ENCODE results near the gene SRGAP3.

The SRGAP3 gene

GRCh38 chr3:8963137-8963853 is 286.2 kb downstream of the SRGAP3 start, which contains the start of gene RAD18:
RAD18 (minus strand) TSS chr3:8963472; CDS start chr3:8963385, 87 bp downstream.
- TF ChIP-seq SNAI2 (CRISPR knock-in tag; IDR thresholded peaks at IDR 0.05) = no peak
- no peak for TF ChIP-seq OSR1 (CRISPR knock-in tag; IDR thresholded peaks at IDR 0.05)
- no peak for TF ChIP-seq ZNF8 (CRISPR knock-in tag; IDR thresholded peaks at IDR 0.05)
- no peak for TF ChIP-seq ARNTL (CRISPR knock-in tag; IDR thresholded peaks at IDR 0.05; ENCODE audit: borderline replicate concordance, low read depth)
- TF ChIP-seq ZFP30 (CRISPR knock-in tag; IDR thresholded peaks at IDR 0.05) = no peak
- TF ChIP-seq CSDC2 (CRISPR knock-in tag; IDR thresholded peaks at IDR 0.05) = no peak
- TF ChIP-seq TSHZ2 (CRISPR knock-in tag; IDR thresholded peaks at IDR 0.05) = no peak
- TF ChIP-seq ZFP3 (CRISPR knock-in tag; IDR thresholded peaks at IDR 0.05) = no peak
- TF ChIP-seq ZNF565 (CRISPR knock-in tag; conservative IDR thresholded peaks at IDR 0.05; ENCODE audit: low read depth) = no peak
- peak; percentile 89 for ATAC-seq

GRCh38 chr3:8962226-8962861 is 287.1 kb downstream of the SRGAP3 start:
- peak; percentile 12 for ATAC-seq
- no peak for TF ChIP-seq ZNF8 (CRISPR knock-in tag; IDR thresholded peaks at IDR 0.05)
- no peak for TF ChIP-seq OSR1 (CRISPR knock-in tag; IDR thresholded peaks at IDR 0.05)
- TF ChIP-seq TOX (CRISPR knock-in tag; IDR thresholded peaks at IDR 0.05; ENCODE audit: borderline replicate concordance) = no peak

DNA sequence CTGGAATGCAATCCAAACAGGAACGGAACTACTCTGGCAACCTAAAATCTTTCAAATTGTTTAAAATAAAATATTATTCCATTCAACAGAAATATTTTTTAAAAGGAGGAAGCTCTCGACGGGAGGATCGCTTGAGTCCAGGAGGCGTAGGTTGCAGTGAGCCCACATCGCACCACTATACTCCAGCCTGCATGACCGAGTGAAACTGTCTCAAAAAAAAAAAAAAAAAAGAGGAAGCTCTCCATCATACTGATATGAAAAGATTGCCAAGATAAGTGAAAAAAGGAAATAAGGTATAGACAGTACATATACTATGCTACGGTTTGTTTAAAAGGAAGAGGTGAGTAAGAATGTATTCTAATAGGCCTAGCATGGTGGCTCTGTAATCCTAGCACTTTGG is 289.8 kb downstream of the SRGAP3 start:
- no peak for ATAC-seq
- TF ChIP-seq TCF4 (CRISPR knock-in tag; IDR thresholded peaks at IDR 0.05; ENCODE audit: borderline replicate concordance) (no peak), ESRRG (CRISPR knock-in tag; IDR thresholded peaks at IDR 0.05) (no peak), CSDC2 (CRISPR knock-in tag; IDR thresholded peaks at IDR 0.05) (no peak), GLIS3 (CRISPR knock-in tag; IDR thresholded peaks at IDR 0.05) (no peak), PPARA (CRISPR knock-in tag; IDR thresholded peaks at IDR 0.05; ENCODE audit: borderline replicate concordance) (no peak), ISL1 (CRISPR knock-in tag; IDR thresholded peaks at IDR 0.05) (no peak), ZFP30 (CRISPR knock-in tag; IDR thresholded peaks at IDR 0.05) (no peak)
- TF ChIP-seq, protein P1, sequence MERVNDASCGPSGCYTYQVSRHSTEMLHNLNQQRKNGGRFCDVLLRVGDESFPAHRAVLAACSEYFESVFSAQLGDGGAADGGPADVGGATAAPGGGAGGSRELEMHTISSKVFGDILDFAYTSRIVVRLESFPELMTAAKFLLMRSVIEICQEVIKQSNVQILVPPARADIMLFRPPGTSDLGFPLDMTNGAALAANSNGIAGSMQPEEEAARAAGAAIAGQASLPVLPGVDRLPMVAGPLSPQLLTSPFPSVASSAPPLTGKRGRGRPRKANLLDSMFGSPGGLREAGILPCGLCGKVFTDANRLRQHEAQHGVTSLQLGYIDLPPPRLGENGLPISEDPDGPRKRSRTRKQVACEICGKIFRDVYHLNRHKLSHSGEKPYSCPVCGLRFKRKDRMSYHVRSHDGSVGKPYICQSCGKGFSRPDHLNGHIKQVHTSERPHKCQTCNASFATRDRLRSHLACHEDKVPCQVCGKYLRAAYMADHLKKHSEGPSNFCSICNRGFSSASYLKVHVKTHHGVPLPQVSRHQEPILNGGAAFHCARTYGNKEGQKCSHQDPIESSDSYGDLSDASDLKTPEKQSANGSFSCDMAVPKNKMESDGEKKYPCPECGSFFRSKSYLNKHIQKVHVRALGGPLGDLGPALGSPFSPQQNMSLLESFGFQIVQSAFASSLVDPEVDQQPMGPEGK (CRISPR knock-in tag; IDR thresholded peaks at IDR 0.05; ENCODE audit: borderline replicate concordance) = no peak
- TF ChIP-seq, protein P2, sequence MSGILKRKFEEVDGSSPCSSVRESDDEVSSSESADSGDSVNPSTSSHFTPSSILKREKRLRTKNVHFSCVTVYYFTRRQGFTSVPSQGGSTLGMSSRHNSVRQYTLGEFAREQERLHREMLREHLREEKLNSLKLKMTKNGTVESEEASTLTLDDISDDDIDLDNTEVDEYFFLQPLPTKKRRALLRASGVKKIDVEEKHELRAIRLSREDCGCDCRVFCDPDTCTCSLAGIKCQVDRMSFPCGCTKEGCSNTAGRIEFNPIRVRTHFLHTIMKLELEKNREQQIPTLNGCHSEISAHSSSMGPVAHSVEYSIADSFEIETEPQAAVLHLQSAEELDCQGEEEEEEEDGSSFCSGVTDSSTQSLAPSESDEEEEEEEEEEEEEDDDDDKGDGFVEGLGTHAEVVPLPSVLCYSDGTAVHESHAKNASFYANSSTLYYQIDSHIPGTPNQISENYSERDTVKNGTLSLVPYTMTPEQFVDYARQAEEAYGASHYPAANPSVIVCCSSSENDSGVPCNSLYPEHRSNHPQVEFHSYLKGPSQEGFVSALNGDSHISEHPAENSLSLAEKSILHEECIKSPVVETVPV (CRISPR knock-in tag; IDR thresholded peaks at IDR 0.05) = no peak

- peak; percentile 88 for ATAC-seq
- no peak for TF ChIP-seq TOX (CRISPR knock-in tag; IDR thresholded peaks at IDR 0.05; ENCODE audit: borderline replicate concordance)
- no peak for TF ChIP-seq CREB5 (CRISPR knock-in tag; IDR thresholded peaks at IDR 0.05; ENCODE audit: low read depth)
- no peak for TF ChIP-seq ZFP30 (CRISPR knock-in tag; IDR thresholded peaks at IDR 0.05)
- no peak for TF ChIP-seq PPARA (CRISPR knock-in tag; IDR thresholded peaks at IDR 0.05; ENCODE audit: borderline replicate concordance)
- no peak for TF ChIP-seq ISL1 (CRISPR knock-in tag; IDR thresholded peaks at IDR 0.05)
- TF ChIP-seq ESRRG (CRISPR knock-in tag; IDR thresholded peaks at IDR 0.05) = no peak
- no peak for TF ChIP-seq RARB (CRISPR knock-in tag; IDR thresholded peaks at IDR 0.05)
- TF ChIP-seq TCF4 (CRISPR knock-in tag; IDR thresholded peaks at IDR 0.05; ENCODE audit: borderline replicate concordance) = no peak
- no peak for TF ChIP-seq SNAI2 (CRISPR knock-in tag; IDR thresholded peaks at IDR 0.05)
- TF ChIP-seq ZNF565 (CRISPR knock-in tag; conservative IDR thresholded peaks at IDR 0.05; ENCODE audit: low read depth) = no peak
- no peak for TF ChIP-seq TSHZ2 (CRISPR knock-in tag; IDR thresholded peaks at IDR 0.05)
- no peak for TF ChIP-seq ZFP3 (CRISPR knock-in tag; IDR thresholded peaks at IDR 0.05)
- TF ChIP-seq ZNF70 (CRISPR knock-in tag; IDR thresholded peaks at IDR 0.05) = no peak
These were observed 294.3 kb downstream of the SRGAP3 start for GRCh38 chr3:8954938-8955763.
